ENCODE measurements around the gene APRT. TPM values are rescaled to one million over a fixed set of nuclear protein-coding genes. Genes with fewer than 3 reads are reported as not detected.
"Not testable (repeated sequence)": the region's sequence is repeated elsewhere in the genome, so short reads cannot be mapped to it uniquely, and the experiment has no call there.

The APRT gene
- total and polyA plus RNA-seq, 2 donors, result 122 to 198 TPM

- H3K27me3 ChIP-seq (ENCODE audit: control insufficient read depth in 2 of 2, insufficient read depth in 1 of 2, low read length in 1 of 2), result peaks cover 0 to 6% of the 10 kb centered on the region in 2 donors
- H3K9me3 ChIP-seq (ENCODE audit: control insufficient read depth in 2 of 2, insufficient read depth in 1 of 2, low read length in 1 of 2), result no peaks in the 10 kb centered on the region
- H3K27ac ChIP-seq (ENCODE audit: low read depth in 1 of 2, low read length in 1 of 2), result no peak overlapping the region
- 98% methylated on average over 32 of the region's 32 CpGs for WGBS
- peaks cover 21 to 64% of the 10 kb centered on the region in 2 donors for H3K4me1 ChIP-seq (ENCODE audit: control insufficient read depth in 2 of 2, insufficient read depth in 2 of 2, low read length in 2 of 2)
- DNase-seq (ENCODE audit: low read depth in 6 of 9, low spot score in 9 of 9), result no peak
- no peak overlapping the region for H3K4me3 ChIP-seq (ENCODE audit: low read length in 2 of 2)
- H3K36me3 ChIP-seq (ENCODE audit: control insufficient read depth in 2 of 2, insufficient read depth in 2 of 2, low read length in 1 of 2), result peaks cover 0 to 4% of the 10 kb centered on the region in 2 donors
These were observed 37.0 kb downstream of the APRT start for GRCh38 chr16:88774544-88775393.

GRCh38 chr16:88773812-88774291 lies 37.9 kb downstream of the APRT start:
- no peak for DNase-seq (ENCODE audit: low read depth in 6 of 9, low spot score in 9 of 9)
- Histone ChIP-seq H3K4me1 (ENCODE audit: control insufficient read depth in 2 of 2, insufficient read depth in 2 of 2, low read length in 2 of 2) (peaks cover 23 to 61% of the 10 kb centered on the region in 2 donors), H3K27me3 (ENCODE audit: control insufficient read depth in 2 of 2, insufficient read depth in 1 of 2, low read length in 1 of 2) (peaks cover 0 to 6% of the 10 kb centered on the region in 2 donors), H3K9me3 (ENCODE audit: control insufficient read depth in 2 of 2, insufficient read depth in 1 of 2, low read length in 1 of 2) (no peaks in the 10 kb centered on the region), H3K27ac (ENCODE audit: low read depth in 1 of 2, low read length in 1 of 2) (no peak overlapping the region), H3K4me3 (ENCODE audit: low read length in 2 of 2) (no peak overlapping the region), H3K36me3 (ENCODE audit: control insufficient read depth in 2 of 2, insufficient read depth in 2 of 2, low read length in 1 of 2) (peaks cover 0 to 4% of the 10 kb centered on the region in 2 donors)
- 93% methylated on average over 12 of the region's 12 CpGs for WGBS

GRCh38 chr16:88772871-88773811 lies 38.6 kb downstream of the APRT start:
- peaks cover 23 to 55% of the 10 kb centered on the region in 2 donors for H3K4me1 ChIP-seq (ENCODE audit: control insufficient read depth in 2 of 2, insufficient read depth in 2 of 2, low read length in 2 of 2)
- no peak overlapping the region for H3K4me3 ChIP-seq (ENCODE audit: low read length in 2 of 2)
- no peaks in the 10 kb centered on the region for H3K9me3 ChIP-seq (ENCODE audit: control insufficient read depth in 2 of 2, insufficient read depth in 1 of 2, low read length in 1 of 2)
- DNase-seq (ENCODE audit: low read depth in 6 of 9, low spot score in 9 of 9), result no peak
- peaks cover 0 to 5% of the 10 kb centered on the region in 2 donors for H3K36me3 ChIP-seq (ENCODE audit: control insufficient read depth in 2 of 2, insufficient read depth in 2 of 2, low read length in 1 of 2)
- no peak overlapping the region for H3K27ac ChIP-seq (ENCODE audit: low read depth in 1 of 2, low read length in 1 of 2)
- H3K27me3 ChIP-seq (ENCODE audit: control insufficient read depth in 2 of 2, insufficient read depth in 1 of 2, low read length in 1 of 2), result peaks cover 0 to 5% of the 10 kb centered on the region in 2 donors
- WGBS, result 74% methylated on average over 29 of the region's 29 CpGs

- H3K27ac ChIP-seq (ENCODE audit: low read depth in 1 of 2, low read length in 1 of 2); H3K36me3 ChIP-seq (ENCODE audit: control insufficient read depth in 2 of 2, insufficient read depth in 2 of 2, low read length in 1 of 2); DNase-seq (ENCODE audit: low read depth in 6 of 9, low spot score in 9 of 9); H3K4me3 ChIP-seq (ENCODE audit: low read length in 2 of 2); H3K9me3 ChIP-seq (ENCODE audit: control insufficient read depth in 2 of 2, insufficient read depth in 1 of 2, low read length in 1 of 2); H3K27me3 ChIP-seq (ENCODE audit: control insufficient read depth in 2 of 2, insufficient read depth in 1 of 2, low read length in 1 of 2): not testable (repeated sequence)
- peaks cover 23 to 61% of the 10 kb centered on the region in 2 donors for H3K4me1 ChIP-seq (ENCODE audit: control insufficient read depth in 2 of 2, insufficient read depth in 2 of 2, low read length in 2 of 2)
- 95% methylated on average over 17 of the region's 23 CpGs for WGBS
These were observed 39.9 kb downstream of the APRT start for GRCh38 chr16:88771781-88772180.

- Histone ChIP-seq H3K9me3 (ENCODE audit: control insufficient read depth in 2 of 2, insufficient read depth in 1 of 2, low read length in 1 of 2) (no peaks in the 10 kb centered on the region), H3K27ac (ENCODE audit: low read depth in 1 of 2, low read length in 1 of 2) (peak overlapping the region; percentile 20 to 46), H3K4me3 (ENCODE audit: low read length in 2 of 2) (peak overlapping the region in 1 of 2 donors; percentile 30), H3K4me1 (ENCODE audit: control insufficient read depth in 2 of 2, insufficient read depth in 2 of 2, low read length in 2 of 2) (peaks cover 23 to 65% of the 10 kb centered on the region in 2 donors), H3K27me3 (ENCODE audit: control insufficient read depth in 2 of 2, insufficient read depth in 1 of 2, low read length in 1 of 2) (no peaks in the 10 kb centered on the region), H3K36me3 (ENCODE audit: control insufficient read depth in 2 of 2, insufficient read depth in 2 of 2, low read length in 1 of 2) (peaks cover 1 to 6% of the 10 kb centered on the region in 2 donors)
- DNase-seq (ENCODE audit: low read depth in 6 of 9, low spot score in 9 of 9), result no peak
- WGBS, result 69% methylated on average over 19 of the region's 19 CpGs
These were observed 40.4 kb downstream of the APRT start for GRCh38 chr16:88771294-88771772.

GRCh38 chr16:88770461-88771293 lies 41.1 kb downstream of the APRT start:
- Histone ChIP-seq H3K4me3 (ENCODE audit: low read length in 2 of 2) (peak overlapping the region in 1 of 2 donors; percentile 30), H3K36me3 (ENCODE audit: control insufficient read depth in 2 of 2, insufficient read depth in 2 of 2, low read length in 1 of 2) (peaks cover 6 to 7% of the 10 kb centered on the region in 2 donors), H3K4me1 (ENCODE audit: control insufficient read depth in 2 of 2, insufficient read depth in 2 of 2, low read length in 2 of 2) (peaks cover 23 to 68% of the 10 kb centered on the region in 2 donors), H3K27ac (ENCODE audit: low read depth in 1 of 2, low read length in 1 of 2) (peak overlapping the region; percentile 20 to 46), H3K9me3 (ENCODE audit: control insufficient read depth in 2 of 2, insufficient read depth in 1 of 2, low read length in 1 of 2) (no peaks in the 10 kb centered on the region), H3K27me3 (ENCODE audit: control insufficient read depth in 2 of 2, insufficient read depth in 1 of 2, low read length in 1 of 2) (no peaks in the 10 kb centered on the region)
- peak in 2 of 9 donors; percentile 68 to 80 for DNase-seq (ENCODE audit: low read depth in 6 of 9, low spot score in 9 of 9)
- 40% methylated on average over 41 of the region's 41 CpGs for WGBS

- H3K9me3 ChIP-seq (ENCODE audit: control insufficient read depth in 2 of 2, insufficient read depth in 1 of 2, low read length in 1 of 2), result no peaks in the 10 kb centered on the region
- H3K36me3 ChIP-seq (ENCODE audit: control insufficient read depth in 2 of 2, insufficient read depth in 2 of 2, low read length in 1 of 2), result peaks cover 4 to 7% of the 10 kb centered on the region in 2 donors
- H3K4me3 ChIP-seq (ENCODE audit: low read length in 2 of 2), result no peak overlapping the region
- WGBS, result 83% methylated on average over 30 of the region's 30 CpGs
- H3K27ac ChIP-seq (ENCODE audit: low read depth in 1 of 2, low read length in 1 of 2), result no peak overlapping the region
- no peaks in the 10 kb centered on the region for H3K27me3 ChIP-seq (ENCODE audit: control insufficient read depth in 2 of 2, insufficient read depth in 1 of 2, low read length in 1 of 2)
- peak in 2 of 9 donors; percentile 65 to 75 for DNase-seq (ENCODE audit: low read depth in 6 of 9, low spot score in 9 of 9)
- H3K4me1 ChIP-seq (ENCODE audit: control insufficient read depth in 2 of 2, insufficient read depth in 2 of 2, low read length in 2 of 2), result peaks cover 23 to 68% of the 10 kb centered on the region in 2 donors
These were observed 41.9 kb downstream of the APRT start for GRCh38 chr16:88769617-88770460.

Measured in thymus (tissue), 11 donors.